ENCODE measurements around the gene EXPH5.

DNA sequence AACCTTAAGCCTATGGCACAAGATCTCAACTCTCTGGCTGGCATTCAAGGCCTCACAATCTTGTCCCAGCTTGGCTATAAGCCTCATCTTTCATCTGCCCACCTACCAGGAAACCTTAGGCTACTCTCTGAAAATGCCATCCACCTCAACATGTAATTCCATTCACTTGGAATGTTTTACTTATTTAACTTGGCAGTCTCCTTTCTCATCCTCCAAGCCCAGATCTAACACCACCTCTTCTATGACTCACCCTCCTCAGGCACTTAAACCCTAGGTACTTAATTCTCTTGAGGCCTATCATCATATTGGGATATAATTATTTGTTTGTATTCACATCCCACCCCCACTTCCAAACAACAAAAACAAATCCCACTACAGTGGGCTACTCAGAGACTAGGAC, 110.4 kb downstream of the EXPH5 start:
- TF ChIP-seq, protein P1, sequence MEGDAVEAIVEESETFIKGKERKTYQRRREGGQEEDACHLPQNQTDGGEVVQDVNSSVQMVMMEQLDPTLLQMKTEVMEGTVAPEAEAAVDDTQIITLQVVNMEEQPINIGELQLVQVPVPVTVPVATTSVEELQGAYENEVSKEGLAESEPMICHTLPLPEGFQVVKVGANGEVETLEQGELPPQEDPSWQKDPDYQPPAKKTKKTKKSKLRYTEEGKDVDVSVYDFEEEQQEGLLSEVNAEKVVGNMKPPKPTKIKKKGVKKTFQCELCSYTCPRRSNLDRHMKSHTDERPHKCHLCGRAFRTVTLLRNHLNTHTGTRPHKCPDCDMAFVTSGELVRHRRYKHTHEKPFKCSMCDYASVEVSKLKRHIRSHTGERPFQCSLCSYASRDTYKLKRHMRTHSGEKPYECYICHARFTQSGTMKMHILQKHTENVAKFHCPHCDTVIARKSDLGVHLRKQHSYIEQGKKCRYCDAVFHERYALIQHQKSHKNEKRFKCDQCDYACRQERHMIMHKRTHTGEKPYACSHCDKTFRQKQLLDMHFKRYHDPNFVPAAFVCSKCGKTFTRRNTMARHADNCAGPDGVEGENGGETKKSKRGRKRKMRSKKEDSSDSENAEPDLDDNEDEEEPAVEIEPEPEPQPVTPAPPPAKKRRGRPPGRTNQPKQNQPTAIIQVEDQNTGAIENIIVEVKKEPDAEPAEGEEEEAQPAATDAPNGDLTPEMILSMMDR (IDR thresholded peaks at IDR 0.05): no peak
- no peak for TF ChIP-seq POLR2A (IDR thresholded peaks at IDR 0.05)

Measured in Peyer's patch (tissue), 4 donors.